Stimulated activated CD4-positive, alpha-beta T cell treated with anti-CD3 and anti-CD28 coated beads, Interleukin-4, amount 100 ng/mL, for 24 hours (primary cell): Measurements from ENCODE around the gene G0S2.

Experiments
- DNase-seq: peaks from one replicate; pipeline ENCODE4 v3.0.0-alpha.2; 2020

G0S2 gene

GRCh38 chr1:209648931-209649776 lies 26.1 kb upstream of the G0S2 start:
- DNase-seq: no peak

- DNase-seq: no peak
Measured at GRCh38 chr1:209650454-209650853, 24.8 kb upstream of the G0S2 start.

GRCh38 chr1:209651138-209651587 lies 24.0 kb upstream of the G0S2 start:
- DNase-seq: peak; percentile 65

- DNase-seq: no peak
Measured at GRCh38 chr1:209652121-209652735, 23.0 kb upstream of the G0S2 start, which contains the start of gene LAMB3. TSS of gene LAMB3 (minus strand) at chr1:209652425. CDS start at chr1:209650944, 1,481 bp downstream.

- peak; percentile 49 for DNase-seq
Measured at GRCh38 chr1:209652873-209653401, 22.3 kb upstream of the G0S2 start.

- no peak for DNase-seq
Measured at GRCh38 chr1:209653915-209654351, 21.3 kb upstream of the G0S2 start.

GRCh38 chr1:209655411-209656231 lies 19.6 kb upstream of the G0S2 start:
- no peak for DNase-seq

GRCh38 chr1:209657140-209657879 lies 17.9 kb upstream of the G0S2 start:
- no peak for DNase-seq

GRCh38 chr1:209657918-209658317 lies 17.3 kb upstream of the G0S2 start:
- no peak for DNase-seq

- DNase-seq: no peak
Measured at GRCh38 chr1:209659909-209660308, 15.3 kb upstream of the G0S2 start.

- no peak for DNase-seq
Measured at GRCh38 chr1:209661071-209661470, 14.1 kb upstream of the G0S2 start.

GRCh38 chr1:209662879-209663327 lies 12.3 kb upstream of the G0S2 start:
- no peak for DNase-seq

- DNase-seq: no peak
Measured at GRCh38 chr1:209667103-209667502, 8.1 kb upstream of the G0S2 start.

GRCh38 chr1:209667708-209668107 lies 7.5 kb upstream of the G0S2 start:
- no peak for DNase-seq

GRCh38 chr1:209670441-209671082 lies 4.7 kb upstream of the G0S2 start:
- no peak for DNase-seq

- DNase-seq: peak; percentile 43
Measured at GRCh38 chr1:209672705-209673630, 2.2 kb upstream of the G0S2 start.

- DNase-seq: no peak
Measured at GRCh38 chr1:209673631-209674417, 1.4 kb upstream of the G0S2 start.

GRCh38 chr1:209675565-209676154 lies 448 bp downstream of the G0S2 start:
- DNase-seq: no peak

- DNase-seq: no peak
Measured at GRCh38 chr1:209678981-209679539, 3.8 kb downstream of the G0S2 start.
